HUES6 (cell line): ENCODE measurements around the gene ACTN1.

Experiments
- H3K27ac ChIP-seq: 2 replicates; pipeline ENCODE4 v1.7.0; 2013; ENCODE audit warnings: low read depth, mild to moderate bottlenecking, low read length, inconsistent platforms
- H3K27me3 ChIP-seq: 2 replicates; pipeline ENCODE4 v1.6.1; 2013; ENCODE audit warnings: low read length; ENCODE audit not compliant: control insufficient read depth, insufficient read depth
- H3K36me3 ChIP-seq: 2 replicates; pipeline ENCODE4 v1.6.1; 2013; ENCODE audit warnings: low read length; ENCODE audit not compliant: control insufficient read depth, insufficient read depth
- H3K4me1 ChIP-seq: 2 replicates; pipeline ENCODE4 v1.6.1; 2013; ENCODE audit warnings: low read length; ENCODE audit not compliant: control insufficient read depth, insufficient read depth
- H3K4me3 ChIP-seq: 2 replicates; pipeline ENCODE4 v1.5.1; 2013; ENCODE audit warnings: low read depth, low read length
- H3K9ac ChIP-seq: one replicate; pipeline ENCODE4 v1.6.1; 2013; ENCODE audit warnings: mild to moderate bottlenecking, low read length
- H3K9me3 ChIP-seq: 2 replicates; pipeline ENCODE4 v1.6.1; 2013; ENCODE audit warnings: low read depth, low read length; ENCODE audit not compliant: control insufficient read depth, insufficient read depth

Gene ACTN1

GRCh38 chr14:69006346-69006745 is 27.2 kb upstream of the ACTN1 start:
- H3K9me3 ChIP-seq: no peaks in the 10 kb centered on the region
- H3K27ac ChIP-seq: no peak overlapping the region
- no peak overlapping the region for H3K4me3 ChIP-seq
- no peaks in the 10 kb centered on the region for H3K36me3 ChIP-seq
- H3K27me3 ChIP-seq: no peaks in the 10 kb centered on the region
- H3K9ac ChIP-seq: no peak overlapping the region
- peaks cover 19% of the 10 kb centered on the region for H3K4me1 ChIP-seq

GRCh38 chr14:69005432-69006148 is 26.5 kb upstream of the ACTN1 start:
- H3K4me3 ChIP-seq: no peak overlapping the region
- H3K36me3 ChIP-seq: no peaks in the 10 kb centered on the region
- H3K27ac ChIP-seq: no peak overlapping the region
- no peaks in the 10 kb centered on the region for H3K27me3 ChIP-seq
- no peak overlapping the region for H3K9ac ChIP-seq
- H3K9me3 ChIP-seq: no peaks in the 10 kb centered on the region
- peaks cover 19% of the 10 kb centered on the region for H3K4me1 ChIP-seq

GRCh38 chr14:69004731-69005431 is 25.8 kb upstream of the ACTN1 start:
- no peaks in the 10 kb centered on the region for H3K36me3 ChIP-seq
- no peak overlapping the region for H3K27ac ChIP-seq
- no peak overlapping the region for H3K4me3 ChIP-seq
- H3K4me1 ChIP-seq: peaks cover 19% of the 10 kb centered on the region
- peak overlapping the region; percentile 32 for H3K9ac ChIP-seq
- no peaks in the 10 kb centered on the region for H3K9me3 ChIP-seq
- no peaks in the 10 kb centered on the region for H3K27me3 ChIP-seq

- Histone ChIP-seq H3K27ac (no peak overlapping the region), H3K4me3 (no peak overlapping the region)
Observed at GRCh38 chr14:69003626-69004025, 24.5 kb upstream of the ACTN1 start.

GRCh38 chr14:69002069-69002468 is 23.0 kb upstream of the ACTN1 start:
- H3K9me3 ChIP-seq: no peaks in the 10 kb centered on the region
- no peak overlapping the region for H3K4me3 ChIP-seq
- H3K27ac ChIP-seq: no peak overlapping the region
- no peak overlapping the region for H3K9ac ChIP-seq
- H3K36me3 ChIP-seq: no peaks in the 10 kb centered on the region
- H3K4me1 ChIP-seq: peaks cover 29% of the 10 kb centered on the region
- no peaks in the 10 kb centered on the region for H3K27me3 ChIP-seq

More at GRCh38 chr14:69003626-69004025, 24.5 kb upstream of the ACTN1 start:
- H3K4me1 ChIP-seq: peaks cover 19% of the 10 kb centered on the region
- no peak overlapping the region for H3K9ac ChIP-seq
- no peaks in the 10 kb centered on the region for H3K9me3 ChIP-seq
- no peaks in the 10 kb centered on the region for H3K27me3 ChIP-seq
- H3K36me3 ChIP-seq: no peaks in the 10 kb centered on the region

GRCh38 chr14:69001375-69001774 is 22.3 kb upstream of the ACTN1 start:
- Histone ChIP-seq H3K36me3 (no peaks in the 10 kb centered on the region), H3K4me3 (no peak overlapping the region), H3K9me3 (no peaks in the 10 kb centered on the region), H3K9ac (no peak overlapping the region), H3K27me3 (no peaks in the 10 kb centered on the region), H3K4me1 (peaks cover 29% of the 10 kb centered on the region), H3K27ac (no peak overlapping the region)

GRCh38 chr14:68998062-68998461 is 19.0 kb upstream of the ACTN1 start:
- no peak overlapping the region for H3K27ac ChIP-seq
- H3K9me3 ChIP-seq: 0 out of 2 replicates have a peak, but pooled peaks cover 4% of the 10 kb centered on the region
- peaks cover 10% of the 10 kb centered on the region for H3K4me1 ChIP-seq
- no peaks in the 10 kb centered on the region for H3K27me3 ChIP-seq
- no peak overlapping the region for H3K4me3 ChIP-seq
- H3K36me3 ChIP-seq: no peaks in the 10 kb centered on the region
- H3K9ac ChIP-seq: no peak overlapping the region

- Histone ChIP-seq H3K4me1 (peaks cover 10% of the 10 kb centered on the region), H3K9ac (no peak overlapping the region), H3K4me3 (no peak overlapping the region), H3K27ac (no peak overlapping the region), H3K9me3 (0 out of 2 replicates have a peak, but pooled peaks cover 4% of the 10 kb centered on the region), H3K36me3 (no peaks in the 10 kb centered on the region), H3K27me3 (no peaks in the 10 kb centered on the region)
Observed at GRCh38 chr14:68995731-68996130, 16.6 kb upstream of the ACTN1 start.

- no peaks in the 10 kb centered on the region for H3K36me3 ChIP-seq
- H3K4me1 ChIP-seq: peaks cover 10% of the 10 kb centered on the region
- no peaks in the 10 kb centered on the region for H3K27me3 ChIP-seq
- no peak overlapping the region for H3K4me3 ChIP-seq
- no peak overlapping the region for H3K27ac ChIP-seq
- H3K9me3 ChIP-seq: 0 out of 2 replicates have a peak, but pooled peaks cover 4% of the 10 kb centered on the region
- H3K9ac ChIP-seq: no peak overlapping the region
Observed at GRCh38 chr14:68994056-68994455, 15.0 kb upstream of the ACTN1 start.

- Histone ChIP-seq H3K36me3 (no peaks in the 10 kb centered on the region), H3K4me3 (no peak overlapping the region), H3K9me3 (no peaks in the 10 kb centered on the region), H3K4me1 (peaks cover 6% of the 10 kb centered on the region), H3K9ac (no peak overlapping the region), H3K27ac (no peak overlapping the region), H3K27me3 (no peaks in the 10 kb centered on the region)
Observed at GRCh38 chr14:68987653-68988036, 8.5 kb upstream of the ACTN1 start.

- no peaks in the 10 kb centered on the region for H3K9me3 ChIP-seq
- H3K27me3 ChIP-seq: no peaks in the 10 kb centered on the region
- peaks cover 6% of the 10 kb centered on the region for H3K4me1 ChIP-seq
- no peak overlapping the region for H3K27ac ChIP-seq
- no peak overlapping the region for H3K4me3 ChIP-seq
- no peaks in the 10 kb centered on the region for H3K36me3 ChIP-seq
- H3K9ac ChIP-seq: no peak overlapping the region
Observed at GRCh38 chr14:68986926-68987652, 8.0 kb upstream of the ACTN1 start.
